Osteocyte (in vitro differentiated cells): ENCODE measurements around the gene HES3. TPM values are rescaled to one million over a fixed set of nuclear protein-coding genes. Genes with fewer than 3 reads are reported as not detected.

Experiments
- DNase-seq: peaks from one replicate; pipeline ENCODE4 v3.0.0; 2021; ENCODE audit warnings: mixed read lengths; ENCODE audit not compliant: unreplicated experiment; ENCODE audit errors: extremely low spot score
- H3K27ac Mint-ChIP-seq: one replicate; pipeline ENCODE4 v1.8.0; 2021; ENCODE audit warnings: mild to moderate bottlenecking, mixed read lengths; ENCODE audit not compliant: unreplicated experiment
- H3K27me3 Mint-ChIP-seq: one replicate; pipeline ENCODE4 v1.8.0; 2021; ENCODE audit warnings: mixed read lengths; ENCODE audit not compliant: unreplicated experiment
- H3K36me3 Mint-ChIP-seq: one replicate; pipeline ENCODE4 v1.8.0; 2021; ENCODE audit warnings: mixed read lengths; ENCODE audit not compliant: unreplicated experiment
- H3K4me1 Mint-ChIP-seq: one replicate; pipeline ENCODE4 v1.8.0; 2021; ENCODE audit warnings: mixed read lengths; ENCODE audit not compliant: unreplicated experiment
- H3K4me3 Mint-ChIP-seq: one replicate; pipeline ENCODE4 v1.8.0; 2021; ENCODE audit warnings: mild to moderate bottlenecking, moderate library complexity, mixed read lengths; ENCODE audit not compliant: unreplicated experiment
- H3K9me3 Mint-ChIP-seq: one replicate; pipeline ENCODE4 v1.8.0; 2021; ENCODE audit warnings: mixed read lengths; ENCODE audit not compliant: unreplicated experiment
- total RNA-seq: library from RNA; stranded (reverse); gene quantifications from 2 replicates; pipeline ENCODE4 v1.2.1, GENCODE V29; 2021
- TF ChIP-seq, protein P1 (sequence below): fragments of 200-600 bp; sonication (generic); IDR thresholded peaks from 2 replicates; pipeline ENCODE4 v1.5.0; 2021; ENCODE audit warnings: antibody characterized with exemption, mild to moderate bottlenecking, moderate library complexity

HES3 gene
- total RNA-seq, 1 donor from 2014 or later = not detected

DNA sequence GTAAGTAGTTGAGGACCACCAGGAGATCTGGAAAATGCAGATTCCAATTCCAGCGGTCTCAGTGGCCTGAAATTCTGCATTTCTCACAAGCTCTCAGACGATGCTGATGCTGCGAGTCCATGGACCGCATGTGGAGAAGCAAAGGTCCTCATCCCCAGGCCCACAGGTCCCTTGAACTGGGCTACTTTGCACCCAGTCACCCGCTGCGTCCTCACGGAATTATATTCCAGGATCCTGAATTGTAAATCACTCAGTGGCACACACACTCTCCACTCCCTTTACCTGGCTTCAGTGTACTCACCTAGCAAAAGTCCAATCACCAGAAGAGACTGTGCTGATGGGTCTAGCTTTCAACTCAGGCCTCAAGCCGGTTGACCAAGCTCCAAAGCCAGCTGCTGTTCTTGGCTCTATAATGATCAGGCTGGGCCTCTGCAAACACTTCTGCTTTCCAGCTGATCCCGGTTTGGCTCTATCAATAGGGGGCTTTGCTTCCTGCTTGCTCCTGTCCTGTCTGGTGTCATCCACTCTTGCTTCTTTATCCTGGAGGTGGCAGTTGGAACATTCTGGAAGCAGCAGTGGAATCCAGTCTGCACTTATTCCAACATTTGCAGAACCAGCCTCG, 43.7 kb upstream of the HES3 start:
- Mint-ChIP-seq H3K36me3 (peaks cover 14% of the 10 kb centered on the region), H3K27ac (peak overlapping the region; percentile 99), H3K27me3 (no peaks in the 10 kb centered on the region), H3K4me1 (peaks cover 41% of the 10 kb centered on the region), H3K9me3 (no peaks in the 10 kb centered on the region), H3K4me3 (peak overlapping the region; percentile 83)
- DNase-seq = no peak
- TF ChIP-seq, protein P1, sequence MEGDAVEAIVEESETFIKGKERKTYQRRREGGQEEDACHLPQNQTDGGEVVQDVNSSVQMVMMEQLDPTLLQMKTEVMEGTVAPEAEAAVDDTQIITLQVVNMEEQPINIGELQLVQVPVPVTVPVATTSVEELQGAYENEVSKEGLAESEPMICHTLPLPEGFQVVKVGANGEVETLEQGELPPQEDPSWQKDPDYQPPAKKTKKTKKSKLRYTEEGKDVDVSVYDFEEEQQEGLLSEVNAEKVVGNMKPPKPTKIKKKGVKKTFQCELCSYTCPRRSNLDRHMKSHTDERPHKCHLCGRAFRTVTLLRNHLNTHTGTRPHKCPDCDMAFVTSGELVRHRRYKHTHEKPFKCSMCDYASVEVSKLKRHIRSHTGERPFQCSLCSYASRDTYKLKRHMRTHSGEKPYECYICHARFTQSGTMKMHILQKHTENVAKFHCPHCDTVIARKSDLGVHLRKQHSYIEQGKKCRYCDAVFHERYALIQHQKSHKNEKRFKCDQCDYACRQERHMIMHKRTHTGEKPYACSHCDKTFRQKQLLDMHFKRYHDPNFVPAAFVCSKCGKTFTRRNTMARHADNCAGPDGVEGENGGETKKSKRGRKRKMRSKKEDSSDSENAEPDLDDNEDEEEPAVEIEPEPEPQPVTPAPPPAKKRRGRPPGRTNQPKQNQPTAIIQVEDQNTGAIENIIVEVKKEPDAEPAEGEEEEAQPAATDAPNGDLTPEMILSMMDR = no peak

DNA sequence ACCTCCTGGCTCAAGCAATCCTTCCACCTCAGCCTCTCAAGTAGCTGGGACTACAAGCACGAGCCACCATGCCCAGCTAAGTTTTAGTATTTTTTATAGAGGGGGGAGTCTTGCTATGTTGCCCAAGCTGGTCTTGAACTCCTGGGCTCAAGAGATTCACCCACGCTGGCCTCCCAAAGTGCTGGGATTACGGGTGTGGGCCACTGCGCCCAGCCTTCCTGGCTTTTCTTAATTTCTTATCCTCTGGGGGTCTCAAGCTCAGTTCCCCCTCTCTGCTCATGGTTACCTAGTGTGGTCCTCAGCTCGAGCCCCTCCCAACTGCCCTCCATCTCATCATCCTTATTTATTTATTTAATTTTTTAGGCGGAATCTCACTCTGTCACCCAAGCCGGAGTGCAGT, 41.7 kb upstream of the HES3 start:
- H3K36me3 Mint-ChIP-seq = peaks cover 4% of the 10 kb centered on the region
- no peaks in the 10 kb centered on the region for H3K9me3 Mint-ChIP-seq
- no peak for DNase-seq
- TF ChIP-seq, protein P1 = no peak
- H3K4me3 Mint-ChIP-seq = no peak overlapping the region
- H3K4me1 Mint-ChIP-seq = peaks cover 38% of the 10 kb centered on the region
- no peak overlapping the region for H3K27ac Mint-ChIP-seq
- no peaks in the 10 kb centered on the region for H3K27me3 Mint-ChIP-seq

DNA sequence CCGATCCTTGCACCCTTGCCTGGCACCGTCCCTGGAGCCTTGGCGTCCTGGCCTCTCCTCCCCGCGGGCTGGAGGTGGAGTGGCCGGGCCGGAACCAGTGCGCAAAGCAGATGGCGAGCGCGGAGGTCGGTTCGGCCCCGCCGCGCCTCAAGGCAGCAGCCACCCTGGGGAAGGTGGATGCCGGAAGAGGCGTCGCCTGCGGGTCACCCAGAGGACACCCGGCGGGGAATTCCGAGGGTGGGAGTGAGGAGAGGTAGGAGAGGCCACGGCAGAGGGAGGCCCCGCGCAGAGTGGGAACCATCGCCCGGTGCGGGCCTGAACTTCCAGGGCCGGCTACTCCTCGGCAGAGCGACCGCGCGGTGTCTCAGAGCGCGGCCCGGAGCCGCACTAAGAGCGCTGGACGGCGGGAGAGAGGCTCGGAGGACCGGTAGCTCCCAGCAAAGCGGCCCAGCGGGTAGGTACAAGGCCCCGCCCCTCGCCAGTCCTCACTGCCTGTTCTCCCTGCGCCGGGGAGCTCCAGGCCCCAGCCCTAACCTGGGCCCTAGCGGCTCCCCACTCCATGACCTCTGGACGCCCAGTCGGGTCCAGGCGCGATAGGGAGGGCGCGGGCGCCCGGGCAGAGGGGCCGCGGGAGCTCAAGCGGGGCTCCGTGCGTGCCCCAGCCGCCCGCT, 38.0 kb upstream of the HES3 start, which contains the start of gene RNF207:
Gene RNF207 (plus strand): TSS at position 271 of the 671 bp plus-strand sequence. CDS start 417 bp downstream, outside the sequence.
- TF ChIP-seq, protein P1 = no peak
- H3K27ac Mint-ChIP-seq = no peak within 1 kb of the TSS
- no peak for DNase-seq
- no peaks in the 10 kb centered on the region for H3K27me3 Mint-ChIP-seq
- peak within 1 kb of the TSS; percentile 54 for H3K4me3 Mint-ChIP-seq
- no peaks in the 10 kb centered on the region for H3K36me3 Mint-ChIP-seq
- peaks cover 19% of the 10 kb centered on the region for H3K4me1 Mint-ChIP-seq
- no peaks in the 10 kb centered on the region for H3K9me3 Mint-ChIP-seq

DNA sequence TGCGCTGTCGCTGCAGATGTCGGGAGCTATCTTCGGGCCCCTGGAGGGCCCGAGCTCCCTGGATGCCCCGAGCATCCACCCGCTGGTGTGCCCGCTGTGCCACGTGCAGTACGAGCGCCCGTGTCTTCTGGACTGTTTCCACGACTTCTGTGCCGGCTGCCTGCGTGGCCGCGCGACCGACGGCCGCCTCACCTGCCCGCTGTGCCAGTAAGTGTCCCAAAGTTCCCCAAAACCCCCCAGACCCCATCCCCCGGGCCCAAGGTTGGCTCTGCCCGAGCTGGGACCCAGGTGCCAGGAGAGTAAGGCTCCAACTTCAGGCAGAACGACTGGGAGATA, 37.5 kb upstream of the HES3 start:
- Mint-ChIP-seq H3K4me1 (peaks cover 19% of the 10 kb centered on the region), H3K36me3 (no peaks in the 10 kb centered on the region), H3K9me3 (no peaks in the 10 kb centered on the region), H3K27me3 (no peaks in the 10 kb centered on the region), H3K4me3 (no peak overlapping the region), H3K27ac (no peak overlapping the region)
- no peak for DNase-seq
- TF ChIP-seq, protein P1 = no peak

DNA sequence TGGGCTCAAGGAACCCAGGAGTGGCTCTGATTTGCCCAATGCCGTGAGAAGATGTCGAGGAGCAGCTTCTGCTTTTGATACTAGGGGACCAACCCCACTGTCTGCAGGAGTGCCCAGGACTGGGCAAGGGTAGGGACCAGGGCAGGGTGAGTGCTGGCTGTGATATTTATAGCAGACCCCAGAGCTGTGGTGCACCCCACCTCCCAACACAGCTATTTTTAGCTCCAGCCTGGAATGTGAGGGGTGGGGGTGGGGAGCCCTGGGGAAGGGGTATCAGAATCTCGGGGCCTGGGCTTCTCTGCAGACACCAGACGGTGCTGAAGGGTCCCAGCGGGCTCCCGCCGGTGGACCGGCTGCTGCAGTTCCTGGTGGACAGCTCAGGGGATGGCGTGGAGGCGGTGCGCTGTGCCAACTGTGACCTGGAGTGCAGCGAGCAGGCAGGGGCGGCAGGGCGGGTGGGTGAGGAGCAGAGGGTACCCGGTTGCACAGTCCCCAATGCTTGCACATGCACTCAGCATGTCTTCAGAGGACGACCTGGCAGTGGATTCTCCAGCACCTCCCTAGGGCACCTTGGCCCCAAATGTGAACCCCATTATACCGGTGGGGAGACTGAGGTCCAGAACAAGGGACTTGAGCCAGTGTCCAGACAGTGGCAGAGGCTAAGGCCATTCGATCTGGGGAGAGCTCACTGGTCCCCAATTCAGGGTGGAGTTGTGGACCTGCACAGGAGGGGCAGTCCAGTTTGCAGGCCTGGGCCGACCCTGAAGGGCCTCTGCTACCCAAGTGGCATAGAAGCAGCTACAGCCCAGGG, 36.7 kb upstream of the HES3 start:
- no peak for DNase-seq
- Mint-ChIP-seq H3K27me3 (no peaks in the 10 kb centered on the region), H3K4me1 (peaks cover 19% of the 10 kb centered on the region), H3K9me3 (no peaks in the 10 kb centered on the region), H3K36me3 (no peaks in the 10 kb centered on the region), H3K27ac (no peak overlapping the region), H3K4me3 (peak overlapping the region; percentile 35)
- TF ChIP-seq, protein P1 = no peak
